Inflammatory macrophage (primary cell): ENCODE measurements around the gene PRRT2.
A peak's percentile ranks its signal among the peaks of the same experiment; 100 is the strongest.

ENCODE experiments used
- DNase-seq, 2 donors: peaks; one replicate each; pipeline ENCODE4 v3.0.0-alpha.2; 2020 to 2022

Gene PRRT2

GRCh38 chr16:29835926-29836325 lies 23.9 kb downstream of the PRRT2 start:
- no peak for DNase-seq

GRCh38 chr16:29836623-29837022 lies 24.6 kb downstream of the PRRT2 start:
- DNase-seq: no peak

GRCh38 chr16:29837841-29838240 lies 25.8 kb downstream of the PRRT2 start:
- DNase-seq: no peak

- no peak for DNase-seq
Measured at GRCh38 chr16:29839822-29840221, 27.8 kb downstream of the PRRT2 start.

- no peak for DNase-seq
Measured at GRCh38 chr16:29840240-29840639, 28.2 kb downstream of the PRRT2 start.

GRCh38 chr16:29841631-29842030 lies 29.6 kb downstream of the PRRT2 start:
- no peak for DNase-seq

GRCh38 chr16:29842732-29843346 lies 30.8 kb downstream of the PRRT2 start:
- no peak for DNase-seq

GRCh38 chr16:29843931-29844330 lies 31.9 kb downstream of the PRRT2 start:
- peak; percentile 54 to 67 for DNase-seq

- DNase-seq: no peak
Measured at GRCh38 chr16:29844575-29845331, 32.8 kb downstream of the PRRT2 start.

GRCh38 chr16:29845656-29846055 lies 33.7 kb downstream of the PRRT2 start:
- no peak for DNase-seq

- DNase-seq: peak; percentile 71 to 80
Measured at GRCh38 chr16:29848420-29849297, 36.7 kb downstream of the PRRT2 start.

- DNase-seq: no peak
Measured at GRCh38 chr16:29849505-29849904, 37.5 kb downstream of the PRRT2 start.

- no peak for DNase-seq
Measured at GRCh38 chr16:29850998-29851397, 39.0 kb downstream of the PRRT2 start.

- peak; percentile 80 to 87 for DNase-seq
Measured at GRCh38 chr16:29852654-29853053, 40.7 kb downstream of the PRRT2 start.

GRCh38 chr16:29854520-29855100 lies 42.6 kb downstream of the PRRT2 start:
- DNase-seq: no peak

GRCh38 chr16:29857133-29857760 lies 45.3 kb downstream of the PRRT2 start:
- DNase-seq: no peak

GRCh38 chr16:29858149-29858849 lies 46.3 kb downstream of the PRRT2 start:
- DNase-seq: peak; percentile 66 to 83

GRCh38 chr16:29858974-29859373 lies 47.0 kb downstream of the PRRT2 start:
- no peak for DNase-seq

GRCh38 chr16:29860218-29860617 lies 48.2 kb downstream of the PRRT2 start:
- no peak for DNase-seq

GRCh38 chr16:29862383-29862883 lies 50.4 kb downstream of the PRRT2 start:
- DNase-seq: peak in 1 of 2 donors; percentile 21

GRCh38 chr16:29862884-29863668 lies 51.1 kb downstream of the PRRT2 start, which contains the start of gene CDIPT:
TSS of gene CDIPT (minus strand) at chr16:29863226. CDS start at chr16:29862857, 369 bp downstream.
- DNase-seq: peak; percentile 98
